PFSK-1 (cell line): ENCODE measurements around the gene DGCR2.

Experiments used
- FOXP2 ChIP-seq: optimal IDR thresholded peaks from 2 replicates; pipeline ENCODE3; 2011; ENCODE audit warnings: borderline replicate concordance, control low read depth, inconsistent platforms; ENCODE audit not compliant: insufficient read depth; ENCODE audit errors: extremely low read length, extremely low read depth
- POLR2AphosphoS5 ChIP-seq: IDR thresholded peaks from 2 replicates; pipeline ENCODE4 v1.6.1; 2012; ENCODE audit warnings: low read depth, mild to moderate bottlenecking, control low read depth, low read length, moderate library complexity
- SIN3A ChIP-seq: IDR thresholded peaks from 2 replicates; pipeline ENCODE4 v1.6.1; 2012; ENCODE audit warnings: mild to moderate bottlenecking, low read length, moderate library complexity, borderline replicate concordance; ENCODE audit not compliant: insufficient read depth
- TAF1 ChIP-seq: IDR thresholded peaks from 2 replicates; pipeline ENCODE4 v1.6.1; 2012; ENCODE audit warnings: low read length, control low read depth, borderline replicate concordance; ENCODE audit not compliant: insufficient read depth
- TF ChIP-seq, protein P1 (sequence below), 2 experiments: IDR thresholded peaks; 2 replicates each; pipeline versions ENCODE4 v1.6.1 to v1.8.0; 2011 to 2012; ENCODE audit warnings: low read depth in 2 of 2, low read length in 2 of 2, control low read depth in 1 of 2, inconsistent platforms in 1 of 2, mild to moderate bottlenecking in 1 of 2, moderate library complexity in 1 of 2; ENCODE audit not compliant: insufficient read depth in 1 of 2

DNA sequence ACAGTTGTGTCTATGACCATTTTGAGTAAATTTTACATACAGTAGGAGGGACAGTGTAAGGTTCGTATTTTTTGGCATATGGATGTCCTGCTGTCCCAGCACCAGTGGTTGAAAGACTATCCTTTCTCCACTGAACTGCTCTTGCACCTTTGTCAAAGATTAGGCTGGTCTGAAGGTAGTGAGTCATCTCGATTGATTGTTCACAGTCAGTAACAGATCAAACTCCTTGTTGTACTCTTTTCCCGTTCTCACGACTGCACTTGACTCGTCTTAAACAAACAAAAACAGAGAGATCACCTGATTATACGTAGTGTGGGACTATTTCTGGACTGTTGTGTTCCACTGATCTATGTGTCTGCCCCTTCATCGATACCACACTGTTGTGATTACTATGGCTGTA is 77.1 kb downstream of the DGCR2 start:
- no peak for TF ChIP-seq POLR2AphosphoS5
- TF ChIP-seq, protein P1, sequence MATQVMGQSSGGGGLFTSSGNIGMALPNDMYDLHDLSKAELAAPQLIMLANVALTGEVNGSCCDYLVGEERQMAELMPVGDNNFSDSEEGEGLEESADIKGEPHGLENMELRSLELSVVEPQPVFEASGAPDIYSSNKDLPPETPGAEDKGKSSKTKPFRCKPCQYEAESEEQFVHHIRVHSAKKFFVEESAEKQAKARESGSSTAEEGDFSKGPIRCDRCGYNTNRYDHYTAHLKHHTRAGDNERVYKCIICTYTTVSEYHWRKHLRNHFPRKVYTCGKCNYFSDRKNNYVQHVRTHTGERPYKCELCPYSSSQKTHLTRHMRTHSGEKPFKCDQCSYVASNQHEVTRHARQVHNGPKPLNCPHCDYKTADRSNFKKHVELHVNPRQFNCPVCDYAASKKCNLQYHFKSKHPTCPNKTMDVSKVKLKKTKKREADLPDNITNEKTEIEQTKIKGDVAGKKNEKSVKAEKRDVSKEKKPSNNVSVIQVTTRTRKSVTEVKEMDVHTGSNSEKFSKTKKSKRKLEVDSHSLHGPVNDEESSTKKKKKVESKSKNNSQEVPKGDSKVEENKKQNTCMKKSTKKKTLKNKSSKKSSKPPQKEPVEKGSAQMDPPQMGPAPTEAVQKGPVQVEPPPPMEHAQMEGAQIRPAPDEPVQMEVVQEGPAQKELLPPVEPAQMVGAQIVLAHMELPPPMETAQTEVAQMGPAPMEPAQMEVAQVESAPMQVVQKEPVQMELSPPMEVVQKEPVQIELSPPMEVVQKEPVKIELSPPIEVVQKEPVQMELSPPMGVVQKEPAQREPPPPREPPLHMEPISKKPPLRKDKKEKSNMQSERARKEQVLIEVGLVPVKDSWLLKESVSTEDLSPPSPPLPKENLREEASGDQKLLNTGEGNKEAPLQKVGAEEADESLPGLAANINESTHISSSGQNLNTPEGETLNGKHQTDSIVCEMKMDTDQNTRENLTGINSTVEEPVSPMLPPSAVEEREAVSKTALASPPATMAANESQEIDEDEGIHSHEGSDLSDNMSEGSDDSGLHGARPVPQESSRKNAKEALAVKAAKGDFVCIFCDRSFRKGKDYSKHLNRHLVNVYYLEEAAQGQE (IDR thresholded peaks at IDR 0.05; ENCODE audit: insufficient read depth in 1 of 2, low read depth in 2 of 2, low read length in 2 of 2): no peak
- TF ChIP-seq TAF1: no peak
- no peak for TF ChIP-seq SIN3A
- no peak for TF ChIP-seq FOXP2
